Measurements from ENCODE around the gene PNMA8C. TPM values are rescaled to one million over a fixed set of nuclear protein-coding genes. Genes with fewer than 3 reads are reported as not detected.

PNMA8C gene
- total RNA-seq, 1 experiment from 2014 or later = not detected

DNA sequence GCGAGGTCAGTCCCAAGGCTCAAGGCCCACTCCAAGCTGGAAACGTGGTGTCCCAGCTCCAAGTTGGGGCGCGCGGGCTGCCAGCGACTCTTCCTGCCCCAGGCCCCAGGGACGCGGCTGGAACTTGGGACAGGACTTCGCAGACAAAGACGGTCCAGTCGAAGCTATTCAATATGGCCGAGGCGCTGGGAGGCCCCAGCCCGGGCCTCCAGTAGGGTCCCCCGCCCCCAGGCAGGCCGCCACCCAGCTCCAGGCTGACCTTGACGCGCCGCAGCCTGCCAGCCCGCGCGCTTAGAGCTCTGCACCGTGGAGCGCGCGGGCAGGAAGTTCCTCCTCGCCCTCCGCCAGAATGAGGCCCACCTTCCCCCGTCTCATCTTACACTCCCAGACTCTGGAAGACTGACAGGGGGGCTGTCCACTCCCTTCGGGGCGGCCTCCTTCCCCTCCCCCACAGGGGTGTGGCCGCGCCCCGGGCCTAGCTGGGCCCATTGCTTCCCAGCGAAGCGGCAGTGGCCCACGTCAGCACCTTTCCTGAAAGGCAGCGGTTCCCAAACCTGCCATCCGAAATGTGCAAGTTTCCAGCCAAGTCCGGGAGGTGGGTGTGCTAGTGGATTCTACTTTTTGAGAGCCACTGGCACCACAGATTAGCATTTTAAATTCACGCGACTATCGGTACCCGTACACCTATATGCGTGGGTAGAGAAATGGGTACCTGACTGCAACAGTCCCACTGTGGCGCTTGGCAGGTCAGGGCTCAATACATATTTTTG, 15.3 kb downstream of the PNMA8C start, which contains the start of gene CCDC8:
CCDC8 (minus strand) TSS at position 303 of the 770 bp plus-strand sequence. CDS start 754 bp downstream, outside the sequence.
- 0 out of 2 replicates have a peak, but pooled peaks cover 3% of the 10 kb centered on the region for H3K4me1 ChIP-seq (ENCODE audit: control insufficient read depth, insufficient read depth, low read length)
- in situ Hi-C loops (cut with HindIII; ENCODE audit: low pct_unique_long_range_greater_than_20kb, low sequenced_read_pairs) = no loop called here
- ChIA-PET POLR2A (no interaction called here), CTCF (interaction anchor here (0.5 kb wide), 2 partner anchors 63 to 105 kb away, joined by 5 to 6 read pairs; no protein-coding TSS in a partner anchor)
- no peaks in the 10 kb centered on the region for H3K9me3 ChIP-seq (ENCODE audit: control insufficient read depth, insufficient read depth, low read depth, low read length)
- DNase-seq (ENCODE audit: low read depth, low spot score) (no peak), ATAC-seq (peak; percentile 78)
- intact Hi-C loops (cut with micrococcal nuclease; ENCODE audit: unreplicated experiment) = no loop called here
- H3K4me3 ChIP-seq (ENCODE audit: low read depth in 2 of 2, low read length in 2 of 2) = peak within 1 kb of the TSS; percentile 37 to 57
- H3K27me3 ChIP-seq (ENCODE audit: control insufficient read depth, insufficient read depth, low read length) = no peaks in the 10 kb centered on the region
- H3K27ac ChIP-seq (ENCODE audit: low read length) = peak within 1 kb of the TSS; percentile 66
- no TSS peak for BruUV-seq (replicated peaks)
- no peaks in the 10 kb centered on the region for H3K36me3 ChIP-seq (ENCODE audit: control insufficient read depth, insufficient read depth, low read length)
- no peak for TF ChIP-seq REST (IDR thresholded peaks at IDR 0.05; ENCODE audit: insufficient read depth in 1 of 2, low read depth in 2 of 2, low read length in 1 of 2)
- peak; percentile 39; the same call in 1 of the 2 replicates for TF ChIP-seq POLR2AphosphoS5 (IDR thresholded peaks at IDR 0.05; ENCODE audit: low read depth, low read length)
- TF ChIP-seq TCF7L2 (IDR thresholded peaks at IDR 0.05; ENCODE audit: low read depth, low read length) = no peak
- TF ChIP-seq, protein P1, sequence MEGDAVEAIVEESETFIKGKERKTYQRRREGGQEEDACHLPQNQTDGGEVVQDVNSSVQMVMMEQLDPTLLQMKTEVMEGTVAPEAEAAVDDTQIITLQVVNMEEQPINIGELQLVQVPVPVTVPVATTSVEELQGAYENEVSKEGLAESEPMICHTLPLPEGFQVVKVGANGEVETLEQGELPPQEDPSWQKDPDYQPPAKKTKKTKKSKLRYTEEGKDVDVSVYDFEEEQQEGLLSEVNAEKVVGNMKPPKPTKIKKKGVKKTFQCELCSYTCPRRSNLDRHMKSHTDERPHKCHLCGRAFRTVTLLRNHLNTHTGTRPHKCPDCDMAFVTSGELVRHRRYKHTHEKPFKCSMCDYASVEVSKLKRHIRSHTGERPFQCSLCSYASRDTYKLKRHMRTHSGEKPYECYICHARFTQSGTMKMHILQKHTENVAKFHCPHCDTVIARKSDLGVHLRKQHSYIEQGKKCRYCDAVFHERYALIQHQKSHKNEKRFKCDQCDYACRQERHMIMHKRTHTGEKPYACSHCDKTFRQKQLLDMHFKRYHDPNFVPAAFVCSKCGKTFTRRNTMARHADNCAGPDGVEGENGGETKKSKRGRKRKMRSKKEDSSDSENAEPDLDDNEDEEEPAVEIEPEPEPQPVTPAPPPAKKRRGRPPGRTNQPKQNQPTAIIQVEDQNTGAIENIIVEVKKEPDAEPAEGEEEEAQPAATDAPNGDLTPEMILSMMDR (IDR thresholded peaks at IDR 0.05) = no peak
- TF ChIP-seq SIN3A (IDR thresholded peaks at IDR 0.05; ENCODE audit: borderline replicate concordance, insufficient read depth, low read depth, low read length) = no peak

- H3K27me3 ChIP-seq (ENCODE audit: control insufficient read depth, insufficient read depth, low read length) = no peaks in the 10 kb centered on the region
- ChIA-PET POLR2A (no interaction called here), CTCF (no interaction called here)
- H3K27ac ChIP-seq (ENCODE audit: low read length) = peak overlapping the region; percentile 65
- H3K9me3 ChIP-seq (ENCODE audit: control insufficient read depth, insufficient read depth, low read depth, low read length) = no peaks in the 10 kb centered on the region
- intact Hi-C loops (cut with micrococcal nuclease; ENCODE audit: unreplicated experiment) (no loop called here), in situ Hi-C loops (cut with HindIII; ENCODE audit: low pct_unique_long_range_greater_than_20kb, low sequenced_read_pairs) (no loop called here)
- BruUV-seq (replicated peaks) = no TSS peak
- TF ChIP-seq REST (IDR thresholded peaks at IDR 0.05; ENCODE audit: insufficient read depth in 1 of 2, low read depth in 2 of 2, low read length in 1 of 2) = no peak
- TF ChIP-seq POLR2AphosphoS5 (IDR thresholded peaks at IDR 0.05; ENCODE audit: low read depth, low read length) = no peak
- TF ChIP-seq TCF7L2 (IDR thresholded peaks at IDR 0.05; ENCODE audit: low read depth, low read length) = no peak
- TF ChIP-seq SIN3A (IDR thresholded peaks at IDR 0.05; ENCODE audit: borderline replicate concordance, insufficient read depth, low read depth, low read length) = no peak
- TF ChIP-seq, protein P1 (IDR thresholded peaks at IDR 0.05) = no peak
- H3K36me3 ChIP-seq (ENCODE audit: control insufficient read depth, insufficient read depth, low read length) = no peaks in the 10 kb centered on the region
- H3K4me1 ChIP-seq (ENCODE audit: control insufficient read depth, insufficient read depth, low read length) = 0 out of 2 replicates have a peak, but pooled peaks cover 3% of the 10 kb centered on the region
- peak overlapping the region; percentile 37 to 57 for H3K4me3 ChIP-seq (ENCODE audit: low read depth in 2 of 2, low read length in 2 of 2)
- DNase-seq (ENCODE audit: low read depth, low spot score) (no peak), ATAC-seq (no peak)
Measured at GRCh38 chr19:46412650-46413261, 16.0 kb downstream of the PNMA8C start.

All from Panc1 (cell line).